Mucosa of descending colon (tissue), 3 donors: ENCODE results near the gene KCNQ4. TPM values are rescaled to one million over a fixed set of nuclear protein-coding genes. Genes with fewer than 3 reads are reported as not detected.
A peak's percentile ranks its signal among the peaks of the same experiment; 100 is the strongest.

ENCODE experiments used
- ATAC-seq: fragments of 200-7000 bp; cut with Tn5 transposase; one replicate; pipeline ENCODE4 v1.9.1; 2020; ENCODE audit warnings: mild to moderate bottlenecking, moderate library complexity
- DNase-seq, 3 donors: peaks; one replicate each; pipeline ENCODE4 v3.0.0-alpha.2; 2020
- H3K36me3 ChIP-seq: fragments of 200-600 bp; one replicate; pipeline ENCODE4 v1.8.0; 2021; ENCODE audit warnings: low read depth, mild to moderate bottlenecking
- H3K4me1 ChIP-seq: fragments of 200-600 bp; one replicate; pipeline ENCODE4 v1.8.0; 2021; ENCODE audit warnings: low read depth, mild to moderate bottlenecking
- H3K4me3 ChIP-seq: fragments of 200-600 bp; one replicate; pipeline ENCODE4 v1.8.0; 2021; ENCODE audit warnings: mild to moderate bottlenecking
- H3K9me3 ChIP-seq: fragments of 200-600 bp; one replicate; pipeline ENCODE4 v1.8.0; 2021; ENCODE audit warnings: mild to moderate bottlenecking
- CTCF ChIP-seq: fragments of 200-600 bp; IDR thresholded peaks from one replicate; pipeline ENCODE4 v1.8.0; 2022; ENCODE audit warnings: antibody characterized with exemption, mild to moderate bottlenecking
- intact Hi-C, 2 donors: fragments of 100-400 bp; cut with DNase I in 1 of 2; cut with micrococcal nuclease in 1 of 2; formaldehyde crosslinking; loops; one replicate each; pipeline versions ENCODE4 v1.11.0 to v1.11.1; 2022; cut with DNase I, micrococcal nuclease
- total RNA-seq, 3 donors: library from RNA; stranded (reverse); fragmentation: NEBNext Ultra II Directional in 2 of 3; extraction: Animal tissue kit (Norgen Biotek cat#: 25700) in 2 of 3; gene quantifications; one replicate each; pipeline versions ENCODE4 v1.2.1 to v1.2.4, GENCODE V29; 2021 to 2023
- donor health status: DM: no; HTN: no; CAD: no; lungs with moderate emphysema.
- donor health status: DM: no; HTN: no; CAD: no.
- donor health status: DM: no; HTN: yes; CAD: no.

KCNQ4 gene
- total RNA-seq, 3 donors from 2014 or later, result 1.3 to 13.0 (median 2.3) TPM

GRCh38 chr1:40769815-40770214 is 13.8 kb upstream of the KCNQ4 start:
- H3K4me3 ChIP-seq, result no peak overlapping the region
- peaks cover 12% of the 10 kb centered on the region for H3K36me3 ChIP-seq
- no peaks in the 10 kb centered on the region for H3K9me3 ChIP-seq
- TF ChIP-seq CTCF, result no peak
- no peak for DNase-seq
- H3K4me1 ChIP-seq, result peaks cover 5% of the 10 kb centered on the region
- intact Hi-C loops, result loop anchor here in 1 of 2 donors (10.0 kb wide), 1 partner anchor 85 kb away; no protein-coding TSS in a partner anchor
- no peak for ATAC-seq

GRCh38 chr1:40770296-40771070 is 13.1 kb upstream of the KCNQ4 start:
- H3K36me3 ChIP-seq, result peaks cover 12% of the 10 kb centered on the region
- DNase-seq (no peak), ATAC-seq (no peak)
- no peak for TF ChIP-seq CTCF
- no peaks in the 10 kb centered on the region for H3K9me3 ChIP-seq
- intact Hi-C loops, result loop anchor here in 1 of 2 donors (10.0 kb wide), 1 partner anchor 84 kb away; no protein-coding TSS in a partner anchor
- peaks cover 5% of the 10 kb centered on the region for H3K4me1 ChIP-seq
- no peak overlapping the region for H3K4me3 ChIP-seq

GRCh38 chr1:40772146-40772955 is 11.2 kb upstream of the KCNQ4 start:
- no peaks in the 10 kb centered on the region for H3K9me3 ChIP-seq
- ATAC-seq, result no peak
- H3K4me3 ChIP-seq, result no peak overlapping the region
- no peak for DNase-seq
- intact Hi-C loops, result loop anchor here in 1 of 2 donors (10.0 kb wide), 1 partner anchor 82 kb away; no protein-coding TSS in a partner anchor
- TF ChIP-seq CTCF, result no peak
- H3K36me3 ChIP-seq, result peaks cover 9% of the 10 kb centered on the region
- peaks cover 5% of the 10 kb centered on the region for H3K4me1 ChIP-seq

- no peak overlapping the region for H3K4me3 ChIP-seq
- peaks cover 5% of the 10 kb centered on the region for H3K4me1 ChIP-seq
- H3K9me3 ChIP-seq, result no peaks in the 10 kb centered on the region
- intact Hi-C loops, result loop anchor here in 1 of 2 donors (10.0 kb wide), 1 partner anchor 81 kb away; no protein-coding TSS in a partner anchor
- no peak for TF ChIP-seq CTCF
- DNase-seq, result no peak
- peaks cover 9% of the 10 kb centered on the region for H3K36me3 ChIP-seq
- ATAC-seq, result peak; percentile 30
These were observed 9.8 kb upstream of the KCNQ4 start for GRCh38 chr1:40773748-40774265.

GRCh38 chr1:40774266-40774998 is 9.2 kb upstream of the KCNQ4 start:
- intact Hi-C loops, result loop anchor here in 1 of 2 donors (10.0 kb wide), 1 partner anchor 80 kb away; no protein-coding TSS in a partner anchor

More at GRCh38 chr1:40774266-40774998, 9.2 kb upstream of the KCNQ4 start:
- Histone ChIP-seq H3K4me1 (peaks cover 5% of the 10 kb centered on the region), H3K9me3 (no peaks in the 10 kb centered on the region), H3K4me3 (no peak overlapping the region), H3K36me3 (peaks cover 9% of the 10 kb centered on the region)
- TF ChIP-seq CTCF, result peak; percentile 71
- DNase-seq, result peak in 2 of 3 donors; percentile 78 to 84
- ATAC-seq, result peak; percentile 87
